T-cell (primary cell): ENCODE measurements around the gene H6PD. TPM values are rescaled to one million over a fixed set of nuclear protein-coding genes. Genes with fewer than 3 reads are reported as not detected.
A peak's percentile ranks its signal among the peaks of the same experiment; 100 is the strongest.

Source experiments
- ATAC-seq, 4 experiments: fragments of 200-7000 bp in 3 of 4; fragments of 150-1000 bp in 1 of 4; cut with Tn5 transposase; replicated peaks in 1 of 4; 1 replicate in 3 of 4; 2 replicates in 1 of 4; pipeline ENCODE4 v1.10.0; 2021; ENCODE audit warnings: moderate library complexity in 3 of 4, mild to moderate bottlenecking in 2 of 4, moderate number of reproducible peaks in 1 of 4
- CTCF ChIA-PET, 2 donors: fragments of 300-600 bp; sonication (Branson Sonifier 250); formaldehyde crosslinking; loops; one replicate each; lab custom pipeline; 2022; ENCODE audit warnings: antibody characterized with exemption in 2 of 2; lab: Charles Lee
- POLR2A ChIA-PET, 2 donors: fragments of 300-600 bp; sonication (Branson Sonifier 250); formaldehyde crosslinking; loops; one replicate each; lab custom pipeline; 2022; ENCODE audit warnings: antibody characterized with exemption in 2 of 2; lab: Charles Lee
- DNase-seq, 35 experiments: peaks; one replicate each; pipeline versions ENCODE4 v3.0.0 to v3.0.0-alpha.2; 2013 to 2023
- H3K27ac ChIP-seq: one replicate; pipeline ENCODE4 v1.5.1; 2013; ENCODE audit warnings: low read length
- H3K27me3 ChIP-seq, 2 experiments: replicated peaks in 1 of 2; 1 replicate in 1 of 2; 2 replicates in 1 of 2; pipeline versions ENCODE4 v1.6.1 to v1.7.0; 2013; ENCODE audit warnings: low read length in 1 of 2, mixed read lengths in 1 of 2; ENCODE audit not compliant: control insufficient read depth in 2 of 2, insufficient read depth in 2 of 2; ENCODE audit errors: extremely low read depth in 1 of 2
- H3K36me3 ChIP-seq, 2 donors: 1 replicate in 1 of 2; 2 replicates in 1 of 2; pipeline versions ENCODE4 v1.6.1 to v1.7.0; 2013; ENCODE audit warnings: low read length in 1 of 2; ENCODE audit not compliant: control insufficient read depth in 2 of 2, insufficient read depth in 1 of 2; ENCODE audit errors: extremely low read depth in 1 of 2
- H3K4me1 ChIP-seq, 2 experiments: 1 replicate in 1 of 2; 2 replicates in 1 of 2; pipeline versions ENCODE4 v1.6.1 to v1.7.0; 2013; ENCODE audit warnings: low read length in 2 of 2, mixed read lengths in 1 of 2; ENCODE audit not compliant: insufficient read depth in 2 of 2, control insufficient read depth in 1 of 2; ENCODE audit errors: extremely low read depth in 1 of 2
- H3K4me3 ChIP-seq, 2 donors: 1 replicate in 1 of 2; 2 replicates in 1 of 2; pipeline versions ENCODE4 v1.5.1 to v1.7.0; 2013; ENCODE audit warnings: mild to moderate bottlenecking in 2 of 2, low read length in 1 of 2, moderate library complexity in 1 of 2; ENCODE audit not compliant: control insufficient read depth in 1 of 2; ENCODE audit errors: extremely low read depth in 1 of 2
- H3K9me3 ChIP-seq: 2 replicates; pipeline ENCODE4 v1.7.0; 2013
- H3K27ac Mint-ChIP-seq, 2 donors: one replicate each; pipeline ENCODE4 v1.8.0; 2020 to 2021; ENCODE audit warnings: mild to moderate bottlenecking in 2 of 2, mixed read lengths in 2 of 2
- H3K27me3 Mint-ChIP-seq, 2 donors: one replicate each; pipeline ENCODE4 v1.8.0; 2021 to 2022; ENCODE audit warnings: mixed read lengths in 2 of 2
- H3K36me3 Mint-ChIP-seq: one replicate; pipeline ENCODE4 v1.8.0; 2021; ENCODE audit warnings: mixed read lengths
- H3K4me1 Mint-ChIP-seq, 3 donors: one replicate each; pipeline ENCODE4 v1.8.0; 2020 to 2022; ENCODE audit warnings: mixed read lengths in 3 of 3, mild to moderate bottlenecking in 1 of 3
- H3K4me3 Mint-ChIP-seq, 3 donors: one replicate each; pipeline ENCODE4 v1.8.0; 2020 to 2022; ENCODE audit warnings: mild to moderate bottlenecking in 3 of 3, mixed read lengths in 3 of 3, moderate library complexity in 3 of 3
- H3K9me3 Mint-ChIP-seq, 3 donors: one replicate each; pipeline ENCODE4 v1.8.0; 2020 to 2022; ENCODE audit warnings: mixed read lengths in 3 of 3
- WGBS: methylation state at CpG from one replicate; pipeline ENCODE4 v1.1.5; 2013; ENCODE audit warnings: missing lambda C conversion rate; ENCODE audit not compliant: insufficient coverage; 5-methylcytosine and 5-hydroxymethylcytosine counted together
- total RNA-seq, 35 experiments: library from RNA in 6 of 35; stranded (reverse) in 6 of 35; fragments of 120-200 nt in 1 of 35; gene quantifications; one replicate each; pipeline versions ENCODE4 v1.2.1 to v1.2.4 and lab custom pipeline; 2013 to 2026

The H6PD gene
- total RNA-seq, 5 donors from 2014 or later (not counting 1 experiment from before 2014, with no cell fraction given) = 17.6 to 26.5 (median 23.9) TPM

GRCh38 chr1:9269721-9270120, 35.1 kb downstream of the H6PD start:
- H3K27ac Mint-ChIP-seq = no peak overlapping the region
- Histone ChIP-seq H3K27me3 (no peaks in the 10 kb centered on the region), H3K9me3 (no peaks in the 10 kb centered on the region), H3K36me3 (peaks cover 2 to 5% of the 10 kb centered on the region in 2 donors), H3K4me1 (peaks cover 0 to 7% of the 10 kb centered on the region in 2 experiments), H3K27ac (no peak overlapping the region), H3K4me3 (no peak overlapping the region)
- H3K9me3 Mint-ChIP-seq = no peaks in the 10 kb centered on the region
- WGBS = 89% methylated on average over 12 of the region's 12 CpGs
- ATAC-seq (no peak), DNase-seq (no peak)
- H3K4me3 Mint-ChIP-seq = no peak overlapping the region
- CTCF ChIA-PET = interaction anchor here in 1 of 2 donors (1.1 kb wide), 1 partner anchor 186 kb away, joined by 4 read pairs; no protein-coding TSS in a partner anchor
- H3K27me3 Mint-ChIP-seq = no peaks in the 10 kb centered on the region
- POLR2A ChIA-PET = no interaction called here
- peaks cover 13% of the 10 kb centered on the region for H3K36me3 Mint-ChIP-seq
- peaks cover 6 to 11% (median 6%) of the 10 kb centered on the region in 3 donors for H3K4me1 Mint-ChIP-seq

DNA sequence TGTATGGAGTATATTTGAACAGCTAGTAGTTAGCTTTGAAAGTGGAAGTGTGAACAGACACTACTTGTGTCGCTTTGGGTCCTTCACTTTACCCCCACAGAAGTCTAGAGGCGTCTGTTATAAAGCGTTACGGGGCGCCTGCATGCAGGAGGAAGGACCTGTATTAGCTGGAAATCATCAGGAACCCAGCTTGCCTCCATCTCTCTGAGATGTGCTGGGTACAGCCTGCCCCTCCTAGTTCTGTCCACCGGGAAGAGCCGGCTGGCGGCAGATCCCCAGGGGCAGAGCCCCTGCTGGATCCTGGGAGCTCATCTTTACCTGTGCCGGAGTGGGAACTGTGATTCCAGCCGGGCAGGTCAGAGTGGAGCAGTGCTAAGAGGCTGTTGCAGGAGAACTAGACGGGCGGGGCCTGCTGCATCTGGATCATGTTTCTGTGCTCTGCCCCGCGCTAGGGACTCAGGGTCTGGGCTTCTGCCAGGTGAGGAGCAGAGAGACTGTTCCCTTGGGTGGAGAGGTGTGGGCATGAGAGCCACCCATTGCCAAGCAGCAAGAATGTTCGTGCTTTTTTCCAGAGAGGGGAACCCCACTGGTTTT, 35.8 kb downstream of the H6PD start:
- Mint-ChIP-seq H3K4me1 (peaks cover 9 to 16% (median 9%) of the 10 kb centered on the region in 3 donors), H3K36me3 (peaks cover 7% of the 10 kb centered on the region), H3K27ac (no peak overlapping the region), H3K4me3 (no peak overlapping the region), H3K27me3 (no peaks in the 10 kb centered on the region), H3K9me3 (no peaks in the 10 kb centered on the region)
- Histone ChIP-seq H3K36me3 (peaks cover 0 to 5% of the 10 kb centered on the region in 2 donors), H3K9me3 (no peaks in the 10 kb centered on the region), H3K27ac (no peak overlapping the region), H3K4me1 (peaks cover 0 to 11% of the 10 kb centered on the region in 2 experiments), H3K27me3 (no peaks in the 10 kb centered on the region), H3K4me3 (no peak overlapping the region)
- WGBS = 94% methylated on average over 10 of the region's 15 CpGs
- ATAC-seq = no peak
- ChIA-PET POLR2A (no interaction called here), CTCF (interaction anchor here in 1 of 2 donors (1.1 kb wide), 1 partner anchor 185 kb away, joined by 4 read pairs; no protein-coding TSS in a partner anchor)
- no peak for DNase-seq

- no peaks in the 10 kb centered on the region for H3K9me3 Mint-ChIP-seq
- no peaks in the 10 kb centered on the region for H3K27me3 Mint-ChIP-seq
- H3K4me3 Mint-ChIP-seq = no peak overlapping the region
- H3K4me1 Mint-ChIP-seq = peaks cover 17 to 23% (median 18%) of the 10 kb centered on the region in 3 donors
- DNase-seq (no peak), ATAC-seq (no peak)
- Histone ChIP-seq H3K27me3 (no peaks in the 10 kb centered on the region), H3K4me3 (no peak overlapping the region), H3K27ac (no peak overlapping the region), H3K4me1 (peaks cover 0 to 20% of the 10 kb centered on the region in 2 experiments), H3K36me3 (peaks cover 0 to 5% of the 10 kb centered on the region in 2 donors), H3K9me3 (no peaks in the 10 kb centered on the region)
- ChIA-PET CTCF (no interaction called here), POLR2A (no interaction called here)
- H3K36me3 Mint-ChIP-seq = peaks cover 2% of the 10 kb centered on the region
- no peak overlapping the region for H3K27ac Mint-ChIP-seq
- 82% methylated on average over 10 of the region's 11 CpGs for WGBS
Measured at GRCh38 chr1:9271283-9271682, 36.7 kb downstream of the H6PD start.

GRCh38 chr1:9271861-9272595, 37.5 kb downstream of the H6PD start:
- ATAC-seq = no peak
- Histone ChIP-seq H3K9me3 (no peaks in the 10 kb centered on the region), H3K27me3 (no peaks in the 10 kb centered on the region), H3K36me3 (peaks cover 0 to 5% of the 10 kb centered on the region in 2 donors), H3K4me1 (peaks cover 0 to 17% of the 10 kb centered on the region in 2 experiments), H3K4me3 (no peak overlapping the region), H3K27ac (no peak overlapping the region)
- WGBS = 95% methylated on average over 18 of the region's 24 CpGs
- Mint-ChIP-seq H3K27me3 (no peaks in the 10 kb centered on the region), H3K36me3 (peaks cover 2% of the 10 kb centered on the region), H3K27ac (no peak overlapping the region), H3K4me1 (peaks cover 13 to 18% (median 17%) of the 10 kb centered on the region in 3 donors), H3K9me3 (no peaks in the 10 kb centered on the region), H3K4me3 (no peak overlapping the region)
- DNase-seq = no peak
- CTCF ChIA-PET = interaction anchor here in 1 of 2 donors (0.6 to 0.8 kb wide), 2 partner anchors 141 to 184 kb away, joined by 3 read pairs; no protein-coding TSS in a partner anchor
- POLR2A ChIA-PET = no interaction called here

DNA sequence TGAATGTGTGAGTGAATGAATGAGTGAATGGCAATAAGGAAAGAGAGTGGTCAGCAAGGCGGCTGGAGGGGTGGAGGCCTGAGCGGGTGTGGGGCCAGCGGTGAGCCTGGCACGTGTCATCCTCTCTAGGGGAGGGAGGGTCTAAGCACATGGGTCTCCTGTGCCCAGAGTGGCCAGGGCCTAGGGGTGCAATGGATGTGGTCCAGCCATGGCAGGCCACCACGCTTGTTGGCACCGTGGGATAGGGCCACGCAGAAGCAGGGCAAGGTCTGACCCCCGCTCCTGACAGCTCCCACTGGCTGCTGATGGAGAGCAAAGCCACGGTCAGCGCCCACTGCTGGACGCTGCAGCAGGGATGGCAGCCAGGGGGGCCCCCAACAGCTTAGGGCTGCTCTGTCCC, 38.6 kb downstream of the H6PD start:
- Histone ChIP-seq H3K4me1 (peaks cover 0 to 13% of the 10 kb centered on the region in 2 experiments), H3K36me3 (peaks cover 0 to 5% of the 10 kb centered on the region in 2 donors), H3K4me3 (no peak overlapping the region), H3K27ac (no peak overlapping the region), H3K9me3 (no peaks in the 10 kb centered on the region), H3K27me3 (no peaks in the 10 kb centered on the region)
- Mint-ChIP-seq H3K27ac (no peak overlapping the region), H3K4me3 (no peak overlapping the region), H3K4me1 (peaks cover 11 to 14% (median 12%) of the 10 kb centered on the region in 3 donors), H3K9me3 (no peaks in the 10 kb centered on the region), H3K36me3 (peaks cover 2% of the 10 kb centered on the region), H3K27me3 (no peaks in the 10 kb centered on the region)
- ChIA-PET POLR2A (no interaction called here), CTCF (no interaction called here)
- DNase-seq (no peak), ATAC-seq (no peak)
- 92% methylated on average over 8 of the region's 11 CpGs for WGBS

DNA sequence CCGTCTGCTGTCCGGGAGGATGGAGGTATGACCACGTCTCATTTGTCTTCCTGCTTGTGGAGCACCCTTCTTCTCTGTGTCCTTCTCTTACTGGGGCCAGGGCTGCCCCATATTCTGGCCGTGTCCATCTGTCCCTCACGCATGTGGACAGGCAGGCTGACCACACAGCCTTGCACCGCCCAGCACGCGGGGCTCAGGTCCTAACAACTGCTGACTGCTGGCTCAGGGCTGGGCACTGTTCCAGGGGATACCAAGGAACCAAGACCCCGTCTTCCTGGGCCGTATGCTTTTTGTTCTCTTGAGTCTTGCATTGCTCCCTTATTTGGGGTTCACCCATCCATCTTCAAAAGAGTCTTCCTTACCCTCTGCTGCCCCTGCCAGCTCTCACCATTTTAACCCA, 40.6 kb downstream of the H6PD start:
- peaks cover 0 to 5% of the 10 kb centered on the region in 2 donors for H3K36me3 ChIP-seq
- Mint-ChIP-seq H3K27me3 (peaks cover 0 to 2% of the 10 kb centered on the region in 2 donors), H3K4me1 (peaks cover 21 to 28% (median 26%) of the 10 kb centered on the region in 3 donors), H3K4me3 (no peak overlapping the region), H3K27ac (peak overlapping the region in 1 of 2 donors; percentile 55), H3K36me3 (peaks cover 2% of the 10 kb centered on the region), H3K9me3 (no peaks in the 10 kb centered on the region)
- peaks cover 0 to 4% of the 10 kb centered on the region in 2 experiments for H3K27me3 ChIP-seq
- H3K4me3 ChIP-seq = no peak overlapping the region
- ATAC-seq = no peak
- ChIA-PET CTCF (interaction anchor here in 1 of 2 donors (0.9 kb wide), 1 partner anchor 216 kb away, joined by 3 read pairs; no protein-coding TSS in a partner anchor), POLR2A (no interaction called here)
- WGBS = 89% methylated on average over 10 of the region's 10 CpGs
- no peaks in the 10 kb centered on the region for H3K9me3 ChIP-seq
- H3K27ac ChIP-seq = no peak overlapping the region
- DNase-seq = no peak
- H3K4me1 ChIP-seq = peaks cover 13 to 31% of the 10 kb centered on the region in 2 experiments
